HG02678 (cell line): ENCODE results near the gene DHRS3.

ENCODE experiments used
- ATAC-seq: cut with Tn5 transposase; IDR thresholded peaks from one replicate; pipeline ENCODE4 v1.9.1; 2021; ENCODE audit warnings: mild to moderate bottlenecking, moderate library complexity; ENCODE audit not compliant: unreplicated experiment

The DHRS3 gene

GRCh38 chr1:12600880-12601633, 17.0 kb downstream of the DHRS3 start:
- no peak for ATAC-seq

GRCh38 chr1:12600335-12600734, 17.7 kb downstream of the DHRS3 start:
- no peak for ATAC-seq

GRCh38 chr1:12599657-12600056, 18.4 kb downstream of the DHRS3 start:
- no peak for ATAC-seq

DNA sequence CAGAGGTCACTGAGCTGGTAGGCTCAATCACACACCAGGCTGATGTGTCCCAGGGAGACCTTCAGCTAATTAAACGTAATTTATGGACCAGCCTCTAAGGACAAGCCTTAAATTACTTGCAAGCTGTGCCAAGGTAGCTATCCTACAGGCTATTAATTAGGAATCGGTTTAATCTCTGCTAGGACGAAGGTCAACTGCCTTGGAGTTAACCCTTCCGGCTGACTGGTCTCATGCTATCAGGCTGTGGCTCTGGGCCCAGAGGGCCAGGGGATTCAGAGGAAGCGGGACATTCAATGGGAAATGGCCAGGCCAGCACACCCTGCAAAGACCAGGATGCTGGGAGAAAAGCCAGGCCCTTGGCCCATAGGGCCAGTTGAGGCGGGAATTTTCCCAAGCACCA, 19.0 kb downstream of the DHRS3 start:
- no peak for ATAC-seq

GRCh38 chr1:12597792-12598191, 20.2 kb downstream of the DHRS3 start:
- no peak for ATAC-seq

DNA sequence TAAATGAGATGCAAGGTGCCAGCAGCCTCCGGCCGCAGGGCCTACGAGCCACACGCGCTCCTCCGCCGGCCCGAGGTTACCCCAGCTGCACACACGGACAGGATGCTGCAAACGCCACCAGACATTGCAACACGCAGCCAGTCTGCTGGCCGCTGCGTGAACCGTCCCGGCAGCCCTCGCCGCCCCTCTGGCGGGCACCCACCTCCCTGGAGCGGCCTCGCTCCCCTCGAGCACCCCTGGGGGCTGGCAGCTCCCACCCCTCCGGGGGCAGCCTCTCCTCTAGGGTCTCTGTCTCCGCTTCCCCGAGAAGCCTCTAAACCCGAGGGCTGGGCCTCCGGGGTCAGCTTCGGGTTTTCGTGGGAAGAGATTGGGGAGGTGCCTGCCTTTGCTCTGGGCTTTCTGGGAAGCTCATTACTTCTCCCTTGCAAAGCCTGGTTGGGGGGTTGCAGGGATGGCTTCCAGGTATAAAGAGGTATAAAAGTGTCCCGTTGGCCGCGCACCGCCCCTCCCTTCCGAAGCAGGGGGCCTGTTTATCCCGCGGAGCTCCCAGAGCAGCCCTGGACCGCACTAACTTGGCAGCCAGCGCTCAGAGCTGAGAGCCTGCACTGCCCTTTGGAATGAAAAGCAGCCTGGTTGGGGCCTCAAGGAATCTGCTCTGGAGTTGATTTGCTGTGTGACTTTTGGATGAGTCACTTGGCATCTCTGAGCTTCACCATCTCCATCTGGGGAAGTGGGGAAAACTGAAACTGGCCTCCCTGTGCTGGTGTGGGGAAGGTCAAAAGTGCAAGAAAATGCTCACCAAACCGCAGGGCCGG, 21.8 kb downstream of the DHRS3 start:
- ATAC-seq = no peak

GRCh38 chr1:12595757-12596006, 22.3 kb downstream of the DHRS3 start:
- ATAC-seq = no peak

DNA sequence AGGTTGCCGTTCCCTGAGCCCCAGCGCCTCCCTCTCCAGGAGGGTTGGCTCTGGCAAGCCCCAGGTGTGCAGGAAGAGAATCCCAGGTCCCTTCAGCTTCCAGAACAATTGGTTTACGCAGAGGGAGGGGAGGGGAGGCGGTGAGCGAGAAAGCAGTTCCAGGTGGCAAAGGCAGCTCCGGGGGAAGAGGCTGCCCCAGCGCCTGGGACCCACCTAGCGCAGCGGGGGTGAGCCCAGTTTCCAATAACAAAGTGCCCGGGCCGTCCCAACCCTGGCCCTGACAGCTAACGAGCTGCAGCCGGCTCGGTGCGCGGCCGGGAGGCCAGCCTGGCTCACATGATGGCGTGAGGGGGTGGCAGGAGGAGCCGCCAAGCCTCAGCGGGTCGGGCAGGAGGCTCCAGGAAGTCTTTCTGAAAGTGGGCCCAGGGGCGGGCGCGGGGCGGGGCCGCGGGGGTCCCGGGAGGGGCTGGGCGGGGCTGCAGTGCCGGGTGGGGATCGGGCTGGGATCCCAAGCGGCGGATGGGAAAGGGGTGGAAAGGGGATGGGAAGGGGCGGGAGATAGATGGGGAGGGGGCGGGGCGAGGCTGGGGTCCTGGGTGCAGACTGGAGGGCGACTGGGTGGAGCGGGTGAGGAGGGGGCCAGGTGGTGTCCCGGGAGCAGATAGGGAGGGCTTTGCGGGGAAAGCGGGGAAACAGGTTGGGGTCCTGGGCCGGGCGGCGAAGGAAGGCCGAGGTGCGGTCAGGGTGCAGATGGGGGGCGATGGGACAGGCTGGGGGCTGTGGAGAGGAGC, 22.8 kb downstream of the DHRS3 start:
- ATAC-seq = no peak

DNA sequence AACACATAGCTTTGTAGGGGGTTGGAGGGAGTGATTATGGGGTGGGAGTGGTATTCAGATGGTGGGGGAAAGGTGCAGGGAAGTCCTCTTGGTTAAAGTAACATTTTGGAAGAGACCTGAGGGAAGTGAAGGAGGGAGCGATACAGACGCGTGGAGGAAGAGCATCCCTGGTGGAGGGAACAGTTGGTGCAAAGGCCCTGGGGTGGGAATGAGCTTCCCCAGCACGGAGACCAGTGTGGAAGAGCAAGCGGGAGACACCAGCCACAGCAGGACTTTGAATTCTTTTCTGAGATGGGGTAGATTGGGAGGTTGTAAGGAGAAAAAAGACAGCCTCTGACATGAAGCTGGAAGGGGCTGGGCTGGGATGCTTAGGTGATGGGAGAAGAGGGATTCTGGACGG, 23.5 kb downstream of the DHRS3 start:
- no peak for ATAC-seq

DNA sequence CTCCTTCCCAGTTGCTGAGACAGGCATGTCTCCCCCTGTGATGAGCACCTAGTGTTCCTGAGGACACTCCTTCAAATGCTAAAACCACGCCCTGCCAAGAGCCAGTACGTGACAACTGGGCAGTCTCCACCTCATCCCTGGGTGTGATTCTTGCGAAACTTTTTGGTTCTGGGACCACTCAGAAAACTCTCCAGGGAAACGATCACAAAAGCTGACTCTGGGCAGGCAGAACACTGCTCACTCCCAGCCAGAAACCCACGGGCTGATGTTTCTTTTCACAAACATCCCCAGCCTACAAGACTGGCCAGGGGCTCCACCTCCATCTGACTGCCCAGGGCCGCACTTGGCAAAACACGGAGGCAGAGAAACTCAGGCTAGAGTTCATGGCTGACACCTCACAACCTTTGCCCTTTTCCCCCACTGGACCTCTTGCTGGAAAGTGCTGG, 24.4 kb downstream of the DHRS3 start:
- no peak for ATAC-seq

GRCh38 chr1:12592496-12592895, 25.5 kb downstream of the DHRS3 start:
- ATAC-seq = no peak

DNA sequence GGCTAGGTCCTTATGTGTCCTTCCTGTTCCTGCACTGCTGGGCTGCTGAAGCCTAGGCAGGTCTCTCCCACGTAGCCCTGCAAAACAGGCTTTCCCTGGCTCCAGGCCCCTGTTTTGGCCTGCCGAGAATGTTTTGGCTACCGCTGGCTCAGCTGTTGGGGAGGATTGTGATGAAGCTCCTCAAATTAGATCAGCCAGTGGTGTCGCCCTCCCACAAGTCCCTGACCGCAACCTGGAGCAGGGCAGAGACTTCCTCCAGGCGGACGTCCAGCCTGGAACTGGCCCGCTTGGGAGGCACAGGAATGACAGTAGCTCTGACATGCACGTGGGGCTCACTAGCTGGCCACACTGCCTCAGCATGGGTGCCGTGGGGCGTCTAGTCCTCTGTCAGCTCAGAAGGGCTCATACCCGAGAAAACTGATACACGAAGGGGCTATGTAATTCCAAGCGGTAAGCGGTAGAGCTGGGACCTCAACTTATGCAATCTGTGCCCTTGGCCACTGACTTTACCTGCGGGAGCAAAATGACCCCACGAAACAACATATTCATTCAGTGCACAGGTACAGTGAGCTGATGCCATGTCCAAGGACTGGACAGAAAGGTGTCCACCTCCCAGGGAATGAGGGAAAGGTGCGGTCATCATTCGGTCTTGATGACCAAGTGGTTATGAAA, 26.6 kb downstream of the DHRS3 start:
- ATAC-seq = no peak

DNA sequence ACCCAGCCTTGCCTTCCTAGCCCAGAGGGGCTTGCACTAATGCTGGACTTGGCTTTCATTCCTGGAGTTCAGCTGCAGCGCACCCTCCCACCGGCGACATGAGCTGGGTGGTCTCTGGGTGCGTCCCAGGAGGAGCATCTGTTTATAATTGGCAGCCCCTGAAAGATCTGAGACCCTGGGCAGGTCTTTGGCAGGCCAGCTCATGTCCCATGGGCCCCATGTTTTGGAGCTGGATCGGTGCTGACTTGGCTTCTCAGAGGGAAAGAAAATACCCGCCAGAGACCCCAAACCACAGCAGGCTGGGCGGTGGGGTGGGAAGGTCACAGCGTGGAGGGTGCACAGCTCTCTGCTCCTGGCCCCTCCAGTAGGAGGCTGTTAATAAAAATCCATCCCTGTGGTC, 29.3 kb downstream of the DHRS3 start:
- ATAC-seq = no peak

GRCh38 chr1:12587981-12588640, 29.9 kb downstream of the DHRS3 start:
- ATAC-seq = no peak

GRCh38 chr1:12585951-12586942, 31.8 kb downstream of the DHRS3 start:
- no peak for ATAC-seq

DNA sequence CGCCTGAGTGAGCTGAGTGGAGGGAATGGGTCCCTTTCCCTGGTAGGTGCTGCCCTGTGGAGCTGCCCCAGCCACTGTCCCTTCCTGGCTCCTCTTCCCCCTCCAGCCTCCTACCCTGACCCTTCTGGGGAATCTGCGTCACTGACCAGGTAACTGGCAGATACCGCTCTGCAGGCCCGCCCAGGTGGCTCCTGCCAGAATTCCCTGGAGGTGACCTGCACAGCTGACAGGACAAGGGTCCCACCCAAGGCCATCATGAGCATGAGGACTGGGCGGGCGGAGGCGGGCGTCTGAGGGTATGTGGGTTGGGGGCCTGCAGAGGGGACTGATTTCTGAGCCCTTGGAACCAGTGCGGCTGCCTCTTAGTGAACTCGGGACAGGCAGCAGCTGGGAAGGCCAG, 32.5 kb downstream of the DHRS3 start:
- ATAC-seq = no peak

DNA sequence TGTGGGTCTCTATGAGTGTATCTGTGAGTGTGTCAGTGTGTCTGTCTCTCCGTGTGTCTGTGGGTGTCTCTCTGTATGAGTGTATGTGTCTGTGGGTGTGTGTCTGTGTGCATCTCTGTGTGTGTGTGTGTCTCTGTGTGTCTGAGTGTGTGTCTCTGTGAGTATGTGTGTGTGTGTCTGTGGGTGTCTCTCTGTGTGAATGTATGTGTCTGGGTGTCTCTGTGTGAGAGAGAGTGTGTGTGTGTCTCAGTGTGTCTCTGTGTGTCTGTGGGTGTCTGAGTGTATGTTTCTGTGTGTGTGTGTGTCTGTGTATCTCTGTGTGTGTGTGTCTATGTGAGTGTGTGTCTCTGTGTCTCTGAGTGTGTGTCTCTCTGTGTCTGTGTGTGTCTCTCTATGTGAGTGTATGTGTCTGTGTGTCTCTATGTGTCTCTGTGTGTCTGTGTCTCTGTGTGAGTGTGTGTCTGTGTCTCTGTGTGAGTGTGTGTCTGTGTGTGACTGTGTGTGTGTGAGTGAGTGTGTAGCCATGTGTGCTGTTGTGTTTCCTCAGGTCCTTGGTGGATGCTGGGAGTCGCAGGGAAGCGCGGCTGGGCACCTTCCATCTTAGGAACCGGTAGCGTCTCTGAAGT, 33.0 kb downstream of the DHRS3 start:
- ATAC-seq = no peak

DNA sequence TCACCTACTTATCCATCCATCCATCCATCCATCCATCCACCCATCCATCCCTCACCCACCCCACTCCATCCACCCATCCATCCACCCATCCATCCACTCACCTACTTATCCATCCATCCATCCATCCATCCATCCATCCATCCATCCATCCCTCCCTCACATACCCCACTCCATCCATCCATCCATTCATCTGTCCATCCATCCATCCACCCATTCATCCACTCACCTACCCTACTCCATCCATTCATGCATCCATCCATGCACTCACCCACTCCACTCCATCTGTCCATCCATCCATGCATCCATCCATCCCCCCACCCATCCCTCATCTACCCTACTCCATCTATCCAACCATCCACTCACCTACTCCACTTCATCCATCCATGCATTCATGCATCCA, 34.5 kb downstream of the DHRS3 start:
- ATAC-seq = no peak

GRCh38 chr1:12582649-12583048, 35.4 kb downstream of the DHRS3 start:
- ATAC-seq = no peak
